Hematopoietic multipotent progenitor cell treated with erythropoietin and hydrocortisone succinate and interleukin-3 and kit ligand, for 4 days (in vitro differentiated cells): ENCODE data around the gene TGFB3.
A peak's percentile ranks its signal among the peaks of the same experiment; 100 is the strongest.

ENCODE experiments used
- DNase-seq: peaks from one replicate; pipeline ENCODE4 v3.0.0-alpha.2; 2015

Gene TGFB3

DNA sequence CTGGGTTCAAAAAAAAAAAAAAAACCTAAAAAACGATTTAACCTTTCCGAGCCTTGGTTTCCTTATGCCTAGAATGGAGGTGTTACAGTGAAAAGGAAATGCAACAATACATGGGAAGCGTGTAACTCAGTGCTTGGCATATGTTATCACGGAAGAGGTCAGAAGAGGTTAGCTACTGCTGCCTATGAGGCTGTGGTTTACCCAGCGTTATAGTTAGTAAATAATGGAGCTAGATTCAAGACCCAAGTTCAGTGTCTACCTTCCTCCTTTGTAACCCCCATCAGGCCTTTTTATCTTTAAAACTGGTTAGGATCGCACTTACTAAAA is 4.6 kb upstream of the TGFB3 start:
- DNase-seq = no peak

- DNase-seq = peak; percentile 95
Observed at GRCh38 chr14:75985618-75986438, 4.0 kb upstream of the TGFB3 start, which contains the start of gene IFT43. TSS of gene IFT43 (plus strand) at chr14:75985763. CDS start at chr14:75985787, 24 bp downstream.

- DNase-seq = no peak
Observed at GRCh38 chr14:75984674-75985073, 2.9 kb upstream of the TGFB3 start.

- no peak for DNase-seq
Observed at GRCh38 chr14:75983019-75983358, 1.2 kb upstream of the TGFB3 start.

DNA sequence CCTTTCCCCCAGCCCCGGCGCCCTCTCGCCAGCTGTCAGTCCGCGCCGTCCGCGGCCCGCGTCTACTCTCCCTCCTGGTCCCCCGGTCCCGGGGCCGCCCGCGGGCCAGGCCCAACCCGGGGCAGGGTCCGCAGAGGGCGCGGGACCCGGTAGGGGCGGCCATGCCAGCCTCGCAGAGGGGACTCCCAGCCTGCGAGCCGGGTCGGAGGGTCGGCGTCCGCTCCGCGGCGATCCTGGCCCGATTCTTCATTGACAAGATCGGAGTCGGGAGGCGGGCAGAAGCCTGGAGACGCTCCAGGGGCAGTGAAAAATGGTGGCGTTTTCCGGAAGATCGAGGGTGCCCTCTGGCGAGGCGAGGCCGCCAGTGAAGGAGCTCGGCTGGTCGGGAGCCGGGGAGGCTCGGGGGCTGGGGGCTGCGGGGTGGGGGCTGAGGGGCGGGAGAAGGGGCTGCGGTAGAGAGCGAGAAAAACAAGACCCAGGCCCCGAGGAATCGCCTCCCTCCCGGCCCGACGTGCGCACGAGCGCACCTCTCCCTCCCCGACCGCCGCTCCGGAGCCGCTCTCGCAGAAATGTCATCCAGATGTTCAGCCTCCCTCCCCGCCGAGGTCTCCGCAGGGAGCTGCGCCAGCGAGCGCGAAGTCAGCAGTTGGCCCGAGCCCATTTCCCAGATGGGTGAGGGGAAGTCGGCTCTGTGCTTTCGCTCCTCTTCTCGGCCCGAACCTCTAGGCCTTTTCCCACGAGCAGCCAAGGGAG is 647 bp upstream of the TGFB3 start:
- DNase-seq = peak; percentile 88

- DNase-seq = no peak
Observed at GRCh38 chr14:75980856-75981255, 939 bp downstream of the TGFB3 start.

DNA sequence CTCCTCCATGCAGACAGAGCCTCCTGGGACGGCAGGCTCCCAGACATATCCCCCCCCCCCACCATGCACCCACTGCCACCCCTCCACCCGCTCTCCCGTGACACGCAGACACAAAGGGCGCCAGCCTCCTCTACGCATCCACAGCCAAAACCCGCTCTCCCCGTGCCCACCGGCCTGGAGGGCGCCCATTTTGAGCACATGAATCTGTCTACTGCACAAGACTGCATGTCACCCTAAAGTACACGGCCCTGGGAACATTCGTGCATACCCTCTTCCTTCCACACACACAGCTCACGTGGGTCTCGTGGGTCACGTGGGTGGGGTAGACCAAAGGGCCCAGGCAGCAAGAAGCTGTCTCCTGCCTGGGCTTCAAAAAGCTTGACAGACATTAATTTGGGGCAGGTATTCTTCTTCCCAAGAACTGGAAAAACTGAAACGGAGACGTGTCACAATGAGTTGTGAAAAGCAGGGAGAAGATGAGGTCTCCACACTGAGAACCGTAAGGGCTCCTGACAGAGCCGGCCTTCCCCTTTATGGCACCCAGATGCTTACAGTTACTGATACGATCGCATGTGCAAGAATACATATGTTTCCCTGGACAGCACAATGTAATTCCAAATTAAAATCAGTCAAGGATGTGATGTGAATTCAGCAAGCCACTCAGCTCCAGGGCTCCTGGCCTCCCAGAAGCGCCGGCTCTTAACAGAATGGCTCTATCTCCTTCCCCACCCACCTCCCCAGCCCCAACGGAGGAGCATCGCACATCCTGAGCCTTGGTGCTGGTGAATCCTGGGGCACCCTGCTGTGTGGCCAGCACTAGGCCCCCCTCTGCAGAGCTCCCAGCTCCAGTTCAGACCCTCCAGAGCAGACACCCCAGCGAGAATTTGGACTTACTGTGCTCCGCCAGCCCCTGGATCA is 1.9 kb downstream of the TGFB3 start:
- DNase-seq = no peak

- DNase-seq = peak; percentile 48
Observed at GRCh38 chr14:75979071-75979571, 2.7 kb downstream of the TGFB3 start.

GRCh38 chr14:75978249-75978731 is 3.5 kb downstream of the TGFB3 start:
- no peak for DNase-seq

DNA sequence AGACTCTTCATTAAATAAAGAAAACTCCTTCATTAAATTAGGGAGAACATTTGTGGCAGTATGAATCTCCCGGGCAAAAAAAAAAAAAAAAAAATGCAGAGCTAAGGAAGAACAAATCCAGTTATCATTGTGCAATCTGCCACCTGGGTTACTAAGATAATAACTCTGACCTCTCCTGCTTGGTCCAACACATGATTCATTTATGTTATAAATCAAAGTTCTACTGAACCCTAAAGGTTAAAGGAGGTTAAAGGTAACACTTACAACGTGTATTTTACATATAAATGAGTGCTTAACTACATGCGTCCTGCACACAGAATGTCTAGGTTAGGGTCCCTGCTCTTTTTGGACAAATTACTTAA is 4.2 kb downstream of the TGFB3 start:
- no peak for DNase-seq

- no peak for DNase-seq
Observed at GRCh38 chr14:75976826-75977581, 4.8 kb downstream of the TGFB3 start.

DNA sequence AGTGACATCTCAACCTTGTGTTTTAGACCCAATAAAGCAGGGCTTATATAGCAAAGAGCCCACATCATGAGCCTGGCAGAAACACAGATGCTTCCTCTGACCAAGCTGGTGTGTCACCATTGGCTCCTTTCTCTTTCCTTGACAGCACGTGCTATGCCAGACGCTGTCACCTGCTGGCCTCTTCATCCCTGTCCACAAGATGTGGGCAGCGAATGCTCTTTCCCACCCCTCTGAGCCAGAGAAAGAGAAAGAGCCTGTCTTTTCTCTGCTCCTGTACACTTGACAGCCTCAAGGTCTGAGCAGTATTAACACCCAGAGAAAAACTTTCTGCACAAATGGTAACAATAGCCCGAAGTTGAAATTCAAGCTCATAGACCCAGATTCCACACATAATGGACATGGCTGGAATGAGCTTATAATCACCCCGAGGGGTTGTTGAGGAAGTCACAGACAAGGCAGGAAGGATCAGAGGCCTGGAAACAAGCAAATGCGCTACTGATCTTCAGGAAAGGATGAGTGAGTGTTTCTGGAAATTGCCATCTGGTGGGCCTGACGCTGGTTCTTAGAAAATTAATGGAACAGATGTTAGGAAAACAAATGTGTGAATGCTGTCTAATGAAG is 8.9 kb downstream of the TGFB3 start:
- DNase-seq = no peak

DNA sequence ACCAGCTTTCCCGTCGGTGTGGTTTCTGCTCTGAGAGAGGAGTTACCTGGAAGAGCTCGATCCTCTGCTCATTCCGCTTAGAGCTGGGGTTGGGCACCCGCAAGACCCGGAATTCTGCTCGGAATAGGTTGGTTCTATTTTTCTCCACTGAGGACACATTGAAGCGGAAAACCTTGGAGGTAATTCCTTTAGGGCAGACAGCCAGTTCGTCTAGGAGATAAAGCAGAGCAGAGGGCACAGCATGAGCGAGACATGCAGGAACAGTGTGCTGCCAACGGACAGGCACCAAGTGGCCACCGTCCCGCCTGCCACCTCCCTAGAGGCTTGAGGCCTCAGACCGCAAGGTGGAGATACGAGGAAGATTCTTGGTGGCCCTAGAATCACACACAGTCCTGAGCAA is 10.3 kb downstream of the TGFB3 start:
- DNase-seq = no peak

DNA sequence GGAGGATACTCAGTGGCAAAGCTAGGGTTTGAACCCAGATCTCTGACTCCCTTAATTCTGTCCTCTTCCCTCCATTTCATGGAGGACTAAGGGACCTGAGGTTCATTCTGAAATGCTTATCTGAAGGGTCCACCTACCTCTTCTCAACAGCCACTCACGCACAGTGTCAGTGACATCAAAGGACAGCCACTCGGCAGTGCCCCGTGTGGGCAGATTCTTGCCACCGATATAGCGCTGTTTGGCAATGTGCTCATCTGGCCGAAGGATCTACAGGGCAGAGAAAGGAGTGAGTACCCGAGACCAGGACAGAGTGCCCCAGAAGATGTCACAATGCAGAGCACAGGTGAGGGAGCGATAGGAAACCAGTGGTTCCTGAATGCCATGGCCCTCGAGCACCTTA is 10.8 kb downstream of the TGFB3 start:
- peak; percentile 20 for DNase-seq

- DNase-seq = no peak
Observed at GRCh38 chr14:75969891-75970290, 11.9 kb downstream of the TGFB3 start.

- no peak for DNase-seq
Observed at GRCh38 chr14:75969126-75969525, 12.7 kb downstream of the TGFB3 start.

GRCh38 chr14:75968456-75968855 is 13.3 kb downstream of the TGFB3 start:
- DNase-seq = no peak

DNA sequence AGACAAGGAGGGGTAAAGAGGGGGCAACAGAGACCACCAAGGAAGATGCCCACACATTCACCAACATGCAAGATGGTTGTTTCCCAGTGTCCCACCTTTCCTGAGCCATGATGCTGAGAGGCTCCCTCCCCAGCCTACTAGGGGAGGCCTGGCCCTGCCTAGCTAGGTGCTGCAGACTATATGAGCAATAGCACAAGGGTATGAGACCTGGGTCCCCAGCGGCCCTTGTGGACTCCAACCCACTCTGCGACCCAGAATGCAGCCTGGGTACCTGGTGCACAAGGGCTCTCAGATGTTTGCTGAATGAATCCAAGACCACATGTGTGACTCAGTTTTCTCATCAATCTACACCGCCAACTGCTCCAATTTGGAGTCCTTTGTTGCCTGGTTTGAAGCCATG is 13.9 kb downstream of the TGFB3 start:
- no peak for DNase-seq

DNA sequence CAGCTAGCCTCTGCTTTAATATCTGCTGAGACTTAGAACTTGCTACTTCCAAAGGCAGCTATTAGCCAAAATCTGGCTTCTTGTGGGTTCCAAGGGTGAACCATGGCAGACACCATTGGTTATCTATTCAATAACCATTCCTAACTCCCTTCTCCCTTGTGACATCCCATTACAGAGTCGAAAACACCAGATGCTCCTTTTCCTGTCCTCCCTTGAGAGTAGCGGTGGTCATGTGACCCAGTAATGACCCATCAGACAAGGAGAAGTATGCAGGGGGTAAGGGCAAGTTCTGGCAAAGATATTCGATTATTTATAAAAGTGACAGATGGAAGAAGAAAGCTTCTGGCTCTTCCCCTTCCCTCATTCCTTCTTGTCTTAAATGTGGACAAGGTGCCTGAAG is 20.1 kb downstream of the TGFB3 start:
- no peak for DNase-seq

DNA sequence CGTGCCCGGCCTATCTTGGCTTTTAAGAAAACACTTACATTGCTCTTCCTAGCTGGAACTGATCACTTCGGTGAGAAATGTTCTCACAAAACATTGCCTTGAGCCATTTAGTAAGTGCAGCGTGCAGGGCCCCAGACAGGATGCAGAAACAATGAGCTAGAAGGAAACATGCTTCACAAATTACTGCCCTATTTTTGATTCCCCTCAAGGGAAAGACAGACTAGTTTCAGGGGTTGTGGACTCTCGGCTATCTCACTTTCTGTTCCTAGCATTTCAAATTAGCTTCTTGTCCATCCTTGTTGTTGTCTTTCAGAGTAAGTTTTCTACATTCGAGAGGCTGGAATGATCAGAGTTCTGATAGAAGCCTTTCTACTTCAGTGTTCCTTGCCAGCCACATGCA is 21.6 kb downstream of the TGFB3 start:
- DNase-seq = no peak

DNA sequence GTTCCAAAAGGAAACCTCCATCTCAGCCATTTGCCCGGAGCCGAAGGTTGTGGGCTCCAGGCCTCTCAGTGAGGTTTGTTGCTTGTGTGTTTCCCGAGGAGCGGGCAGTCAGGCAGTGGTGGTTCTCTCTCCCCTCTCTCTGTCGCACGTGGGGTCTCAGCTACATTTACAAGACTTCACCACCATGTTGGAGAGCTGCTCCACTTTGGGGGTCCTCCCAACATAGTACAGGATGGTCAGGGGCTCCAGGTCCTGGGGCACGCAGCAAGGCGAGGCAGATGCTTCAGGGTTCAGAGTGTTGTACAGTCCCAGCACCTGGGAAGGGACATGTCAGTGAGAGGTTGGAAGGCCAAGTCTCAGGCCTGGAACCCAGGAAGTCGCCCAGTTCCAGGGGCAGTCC is 22.8 kb downstream of the TGFB3 start:
- DNase-seq = no peak

DNA sequence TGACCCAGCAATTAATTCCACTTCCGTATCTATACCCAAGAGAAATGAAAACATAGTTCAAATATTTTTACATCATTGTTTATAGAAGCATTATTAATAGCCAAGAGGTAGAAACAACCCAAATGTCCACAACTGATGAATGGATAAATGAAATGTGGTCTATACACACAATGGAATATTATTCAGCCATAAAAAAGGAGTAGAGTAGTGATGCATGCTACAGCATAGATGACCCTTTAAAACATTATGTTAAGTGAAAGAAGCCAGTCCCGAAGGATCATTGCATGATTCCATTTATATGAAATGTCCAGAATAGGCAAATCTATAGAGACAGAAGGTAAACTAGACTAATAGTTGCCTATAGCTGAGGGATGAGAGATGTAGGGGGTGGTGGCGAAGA is 29.3 kb downstream of the TGFB3 start:
- no peak for DNase-seq
